ENCODE results near the gene ARL10.

ARL10 gene

DNA sequence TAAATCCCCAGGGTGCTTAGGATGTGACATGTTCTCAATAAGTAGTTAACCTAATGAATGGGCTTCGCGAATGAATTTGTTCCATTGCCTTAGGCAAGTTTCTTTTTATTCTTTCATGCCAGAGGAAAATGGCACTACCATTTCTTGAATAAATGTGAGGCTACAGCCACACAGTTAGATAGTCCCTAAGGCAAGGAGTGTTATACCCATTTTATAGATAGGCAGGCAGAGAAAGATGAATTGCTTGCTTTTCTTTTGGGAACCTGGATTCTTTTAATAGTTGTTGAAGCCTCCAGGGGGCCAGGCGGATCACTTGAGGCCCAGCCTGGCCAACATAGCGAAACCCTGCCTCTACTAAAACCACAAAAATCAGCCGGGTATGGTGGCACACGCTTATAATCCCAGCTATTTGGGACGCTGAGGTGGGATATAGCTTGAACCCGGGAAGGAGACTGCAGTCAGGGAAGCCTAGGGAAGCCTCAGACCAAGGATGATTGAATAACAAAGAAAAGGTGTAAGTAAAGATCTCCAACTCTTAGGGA, 22.2 kb downstream of the ARL10 start:
- in situ Hi-C loops (cut with MboI; ENCODE audit: low pct_unique_long_range_greater_than_20kb, low sequenced_read_pairs, unreplicated experiment) = no loop called here
- TF ChIP-seq, protein P1, sequence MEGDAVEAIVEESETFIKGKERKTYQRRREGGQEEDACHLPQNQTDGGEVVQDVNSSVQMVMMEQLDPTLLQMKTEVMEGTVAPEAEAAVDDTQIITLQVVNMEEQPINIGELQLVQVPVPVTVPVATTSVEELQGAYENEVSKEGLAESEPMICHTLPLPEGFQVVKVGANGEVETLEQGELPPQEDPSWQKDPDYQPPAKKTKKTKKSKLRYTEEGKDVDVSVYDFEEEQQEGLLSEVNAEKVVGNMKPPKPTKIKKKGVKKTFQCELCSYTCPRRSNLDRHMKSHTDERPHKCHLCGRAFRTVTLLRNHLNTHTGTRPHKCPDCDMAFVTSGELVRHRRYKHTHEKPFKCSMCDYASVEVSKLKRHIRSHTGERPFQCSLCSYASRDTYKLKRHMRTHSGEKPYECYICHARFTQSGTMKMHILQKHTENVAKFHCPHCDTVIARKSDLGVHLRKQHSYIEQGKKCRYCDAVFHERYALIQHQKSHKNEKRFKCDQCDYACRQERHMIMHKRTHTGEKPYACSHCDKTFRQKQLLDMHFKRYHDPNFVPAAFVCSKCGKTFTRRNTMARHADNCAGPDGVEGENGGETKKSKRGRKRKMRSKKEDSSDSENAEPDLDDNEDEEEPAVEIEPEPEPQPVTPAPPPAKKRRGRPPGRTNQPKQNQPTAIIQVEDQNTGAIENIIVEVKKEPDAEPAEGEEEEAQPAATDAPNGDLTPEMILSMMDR (IDR thresholded peaks at IDR 0.05; ENCODE audit: extremely low read depth, insufficient read depth, missing control alignments) = no peak
- no peak for DNase-seq (ENCODE audit: low spot score)

DNA sequence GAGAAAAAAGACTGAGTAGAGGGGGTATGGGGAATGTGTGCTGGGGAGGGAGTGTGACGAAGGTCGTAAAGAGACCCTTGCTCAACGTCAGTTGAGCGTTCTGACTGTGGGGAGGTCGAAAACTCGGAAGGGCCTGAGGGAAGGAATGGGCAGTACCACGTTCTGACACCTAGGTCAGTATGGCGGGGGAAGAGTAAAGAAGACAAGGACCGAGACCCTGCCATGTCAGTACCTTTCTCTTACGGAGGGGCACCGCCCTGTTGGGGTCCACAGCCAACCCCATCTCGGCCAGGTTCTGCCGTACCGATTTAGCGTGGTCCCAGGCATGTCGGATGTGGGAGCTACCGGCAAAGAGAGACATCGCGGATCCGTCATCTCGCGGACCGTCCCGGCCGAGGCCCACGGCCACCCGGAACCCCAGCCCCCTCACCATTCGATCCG, 22.7 kb downstream of the ARL10 start:
- DNase-seq (ENCODE audit: low spot score) = no peak
- in situ Hi-C loops (cut with MboI; ENCODE audit: low pct_unique_long_range_greater_than_20kb, low sequenced_read_pairs, unreplicated experiment) = no loop called here
- TF ChIP-seq, protein P1 (IDR thresholded peaks at IDR 0.05; ENCODE audit: extremely low read depth, insufficient read depth, missing control alignments) = no peak

DNA sequence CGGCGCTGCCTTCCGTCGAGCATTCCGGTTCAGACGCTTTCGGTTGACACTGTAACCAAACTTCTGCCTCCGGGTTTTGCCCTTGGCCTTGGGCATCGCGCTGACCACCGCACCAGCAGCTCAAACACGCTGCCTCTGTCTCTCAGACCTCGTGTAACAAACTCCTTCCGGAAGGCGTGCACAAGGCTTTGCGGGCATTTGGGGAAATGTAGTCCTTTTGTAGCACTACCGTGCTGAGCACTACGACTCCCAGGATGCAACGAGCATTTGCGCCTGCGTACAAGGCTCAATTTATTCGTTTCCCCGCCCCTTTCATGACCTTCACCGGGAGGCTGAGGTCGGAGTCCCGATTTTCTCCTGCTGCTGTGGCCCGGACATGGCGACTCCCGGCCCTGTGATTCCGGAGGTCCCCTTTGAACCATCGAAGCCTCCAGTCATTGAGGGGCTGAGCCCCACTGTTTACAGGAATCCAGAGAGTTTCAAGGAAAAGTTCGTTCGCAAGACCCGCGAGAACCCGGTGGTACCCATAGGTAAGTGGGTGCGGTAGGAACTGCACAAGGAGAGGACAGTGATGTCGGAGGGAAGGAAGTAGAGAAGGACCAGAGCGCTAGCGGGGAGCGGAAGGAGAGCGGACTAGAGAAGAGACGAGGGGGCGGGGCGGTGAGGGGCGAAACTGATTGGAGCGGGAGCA, 23.3 kb downstream of the ARL10 start, which contains the start of the genes HIGD2A and NOP16:
Gene HIGD2A (plus strand): TSS at position 308 of the 691 bp plus-strand sequence. CDS start 69 bp downstream, at position 377.
Gene NOP16 (minus strand): TSS at position 155 of the 691 bp plus-strand sequence. CDS start 59 bp downstream, at position 96.
- in situ Hi-C loops (cut with MboI; ENCODE audit: low pct_unique_long_range_greater_than_20kb, low sequenced_read_pairs, unreplicated experiment) = no loop called here
- DNase-seq (ENCODE audit: low spot score) = peak; percentile 97
- TF ChIP-seq, protein P1 (IDR thresholded peaks at IDR 0.05; ENCODE audit: extremely low read depth, insufficient read depth, missing control alignments) = no peak

DNA sequence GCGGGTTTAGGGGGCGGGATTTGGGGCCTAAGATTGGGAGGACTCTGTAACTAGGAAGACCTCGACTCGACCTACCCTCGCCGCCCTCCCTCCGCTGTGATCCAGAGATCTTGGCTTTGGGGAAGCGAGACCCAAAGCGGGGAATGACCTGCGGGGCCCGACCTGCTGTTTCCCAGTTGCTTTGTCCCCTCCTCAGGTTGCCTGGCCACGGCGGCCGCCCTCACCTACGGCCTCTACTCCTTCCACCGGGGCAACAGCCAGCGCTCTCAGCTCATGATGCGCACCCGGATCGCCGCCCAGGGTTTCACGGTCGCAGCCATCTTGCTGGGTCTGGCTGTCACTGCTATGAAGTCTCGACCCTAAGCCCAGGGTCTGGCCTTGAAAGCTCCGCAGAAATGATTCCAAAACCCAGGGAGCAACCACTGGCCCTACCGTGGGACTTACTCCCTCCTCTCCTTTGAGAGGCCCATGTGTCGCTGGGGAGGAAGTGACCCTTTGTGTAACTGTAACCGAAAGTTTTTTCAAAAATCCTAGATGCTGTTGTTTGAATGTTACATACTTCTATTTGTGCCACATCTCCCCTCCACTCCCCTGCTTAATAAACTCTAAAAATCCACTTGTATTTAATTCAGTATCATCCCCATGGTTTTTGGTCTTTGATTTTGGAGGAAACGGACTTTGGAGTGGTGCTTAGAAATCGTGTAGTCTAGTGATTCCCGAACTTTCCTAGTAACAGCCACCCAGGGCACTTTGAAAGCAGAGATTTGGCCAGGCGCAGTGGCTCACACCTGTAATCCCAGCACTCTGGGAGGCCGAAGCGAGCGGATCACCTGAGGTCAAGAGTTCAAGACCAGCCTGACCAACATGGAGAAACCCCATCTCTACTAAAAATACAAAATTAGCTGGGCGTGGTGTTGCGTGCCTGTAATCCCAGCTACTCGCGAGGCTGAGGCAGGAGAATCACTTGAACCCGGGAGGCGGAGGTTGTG, 24.1 kb downstream of the ARL10 start:
- TF ChIP-seq, protein P1 (IDR thresholded peaks at IDR 0.05; ENCODE audit: extremely low read depth, insufficient read depth, missing control alignments) = no peak
- in situ Hi-C loops (cut with MboI; ENCODE audit: low pct_unique_long_range_greater_than_20kb, low sequenced_read_pairs, unreplicated experiment) = no loop called here
- DNase-seq (ENCODE audit: low spot score) = no peak

DNA sequence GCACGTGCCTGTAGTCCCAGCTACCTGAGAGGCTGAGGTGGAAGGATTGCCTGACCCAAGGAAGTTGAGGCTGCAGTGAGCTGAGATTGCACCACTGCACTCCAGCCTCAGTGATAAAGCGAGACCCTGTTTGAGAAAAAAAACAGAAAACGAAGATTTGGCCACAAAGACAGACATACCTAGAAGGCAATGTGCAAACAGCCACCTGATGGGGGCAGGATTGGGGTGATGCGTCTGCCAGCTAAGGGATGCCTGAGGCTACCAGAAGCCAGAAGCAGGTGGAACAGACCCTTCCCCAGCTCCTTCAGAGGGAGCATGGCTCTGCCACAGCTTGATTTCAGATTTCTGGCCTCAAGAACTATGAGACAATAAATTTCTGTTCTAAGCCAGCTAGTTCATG, 26.2 kb downstream of the ARL10 start:
- in situ Hi-C loops (cut with MboI; ENCODE audit: low pct_unique_long_range_greater_than_20kb, low sequenced_read_pairs, unreplicated experiment) = no loop called here
- TF ChIP-seq, protein P1 (IDR thresholded peaks at IDR 0.05; ENCODE audit: extremely low read depth, insufficient read depth, missing control alignments) = no peak
- DNase-seq (ENCODE audit: low spot score) = no peak

DNA sequence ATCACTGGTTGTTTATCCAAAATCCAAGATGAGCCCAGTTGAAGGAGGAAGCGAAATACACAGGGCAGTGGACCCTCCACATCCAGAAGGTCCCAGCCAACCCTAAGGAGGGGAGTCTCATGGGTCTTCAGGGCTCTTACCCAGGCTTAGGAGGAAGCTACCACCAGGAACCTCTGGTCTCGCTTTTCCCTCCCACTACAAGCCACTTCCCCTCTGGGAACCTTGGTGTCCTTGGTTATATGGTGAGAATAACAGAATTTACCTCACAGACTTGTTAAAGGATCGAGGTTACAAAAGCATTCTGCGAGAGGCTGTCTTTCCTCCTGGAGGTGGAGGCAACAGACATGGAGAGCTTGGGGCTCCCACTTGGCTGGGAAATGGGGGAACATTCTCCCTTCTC, 26.7 kb downstream of the ARL10 start:
- in situ Hi-C loops (cut with MboI; ENCODE audit: low pct_unique_long_range_greater_than_20kb, low sequenced_read_pairs, unreplicated experiment) = no loop called here
- TF ChIP-seq, protein P1 (IDR thresholded peaks at IDR 0.05; ENCODE audit: extremely low read depth, insufficient read depth, missing control alignments) = no peak
- DNase-seq (ENCODE audit: low spot score) = no peak

Measured in GM13977 (cell line).